HG02642 (cell line): ENCODE results near the gene CLEC4M.
"Not testable (repeated sequence)": the region's sequence is repeated elsewhere in the genome, so short reads cannot be mapped to it uniquely, and the experiment has no call there.

Source experiments
- ATAC-seq: cut with Tn5 transposase; IDR thresholded peaks from one replicate; pipeline ENCODE4 v1.9.1; 2021; ENCODE audit warnings: mild to moderate bottlenecking; ENCODE audit not compliant: unreplicated experiment, poor library complexity

CLEC4M gene

DNA sequence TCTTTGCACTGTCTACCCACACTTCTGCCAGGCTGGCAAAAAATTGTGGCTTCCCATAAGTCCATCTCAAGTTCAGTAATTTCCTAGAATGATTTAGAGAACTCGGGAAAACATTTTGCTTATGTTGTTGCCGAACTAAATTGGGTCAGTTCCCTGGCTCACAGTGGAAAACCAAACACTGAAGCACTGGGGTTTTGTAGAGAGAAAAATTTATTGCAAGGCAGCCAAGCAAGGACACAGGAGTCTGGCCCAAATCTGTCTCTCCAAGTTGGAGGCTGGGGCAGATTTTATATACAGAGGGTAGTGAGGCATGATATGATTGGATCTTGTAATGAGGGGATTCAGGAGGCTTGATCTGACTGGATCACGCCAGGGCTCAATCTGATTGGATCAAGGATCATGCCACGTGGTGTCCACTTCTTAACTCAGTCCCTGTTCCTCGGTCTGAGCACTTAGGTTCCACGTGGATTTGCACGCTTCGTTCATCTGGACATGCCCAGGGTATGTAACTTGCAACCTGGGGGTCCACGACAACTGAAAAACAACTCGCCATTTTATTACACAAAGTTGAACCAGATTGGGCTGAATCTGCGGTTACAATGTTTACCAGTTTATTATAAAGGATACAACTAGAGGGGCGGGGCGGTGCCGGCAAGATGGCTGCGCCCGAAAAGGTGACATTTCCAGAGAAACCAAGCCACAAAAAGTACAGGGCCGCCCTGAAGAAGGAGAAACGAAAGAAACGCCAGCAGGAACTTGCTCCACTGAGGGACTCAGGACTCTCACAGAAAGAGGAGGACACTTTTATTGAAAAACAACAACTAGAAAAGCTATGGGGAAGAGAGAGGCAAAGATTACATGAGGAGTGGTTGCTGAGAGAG, 23.0 kb upstream of the CLEC4M start:
- ATAC-seq: no peak

DNA sequence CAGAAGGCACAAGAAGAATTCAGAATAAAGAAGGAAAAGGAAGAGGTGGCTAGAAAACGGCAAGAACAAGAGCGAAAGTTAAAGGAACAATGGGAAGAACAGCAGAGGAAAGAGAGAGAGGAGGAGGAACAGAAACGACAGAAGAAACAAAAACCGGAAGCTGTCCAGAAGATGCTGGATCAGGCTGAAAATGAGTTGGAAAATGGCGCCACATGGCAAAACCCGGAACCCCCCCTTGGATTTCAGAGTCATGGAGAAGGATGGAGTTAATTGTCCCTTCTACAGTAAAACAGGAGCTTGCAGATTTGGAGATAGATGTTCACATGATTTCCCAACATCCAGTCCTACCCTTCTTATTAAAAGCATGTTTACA, 22.4 kb upstream of the CLEC4M start:
- ATAC-seq: no peak

DNA sequence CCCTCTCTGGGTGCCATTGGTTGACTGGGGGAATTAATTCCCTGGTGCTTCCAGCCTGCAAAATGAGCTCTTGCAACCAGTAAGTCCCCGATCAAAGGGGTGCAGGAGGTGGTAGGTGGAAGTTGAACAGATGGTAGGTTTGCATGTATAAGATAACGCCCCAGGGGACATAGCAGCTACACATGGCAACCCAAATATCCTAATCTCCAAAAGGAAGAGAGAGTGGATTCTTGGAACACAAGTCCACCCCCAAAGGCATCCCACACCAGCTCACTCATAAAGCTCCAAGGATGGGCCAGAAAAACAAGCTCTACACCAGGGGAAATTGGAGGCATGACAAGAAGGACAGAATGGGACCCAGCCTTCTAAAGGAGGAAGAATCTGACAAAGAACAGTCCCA, 20.5 kb upstream of the CLEC4M start:
- no peak for ATAC-seq

DNA sequence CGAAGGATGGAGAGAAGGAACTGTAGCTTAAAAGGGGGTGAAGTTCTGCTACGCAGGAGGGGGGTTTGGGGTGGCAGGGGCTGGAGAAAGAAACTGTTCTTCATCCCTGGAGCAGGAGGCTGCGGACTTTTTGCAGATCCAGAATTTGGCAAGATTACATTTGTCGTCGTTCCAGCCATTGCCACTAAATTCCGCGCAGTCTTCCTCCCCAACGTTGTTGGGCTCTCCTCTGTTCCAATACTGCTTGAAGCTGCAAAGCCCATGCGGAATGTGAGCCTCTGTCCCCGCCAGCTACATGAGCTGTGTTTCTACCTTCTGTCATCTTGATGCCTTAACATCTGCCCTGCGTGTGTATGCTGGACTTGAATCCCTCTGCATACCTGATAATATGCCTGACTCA, 20.1 kb upstream of the CLEC4M start:
- no peak for ATAC-seq

DNA sequence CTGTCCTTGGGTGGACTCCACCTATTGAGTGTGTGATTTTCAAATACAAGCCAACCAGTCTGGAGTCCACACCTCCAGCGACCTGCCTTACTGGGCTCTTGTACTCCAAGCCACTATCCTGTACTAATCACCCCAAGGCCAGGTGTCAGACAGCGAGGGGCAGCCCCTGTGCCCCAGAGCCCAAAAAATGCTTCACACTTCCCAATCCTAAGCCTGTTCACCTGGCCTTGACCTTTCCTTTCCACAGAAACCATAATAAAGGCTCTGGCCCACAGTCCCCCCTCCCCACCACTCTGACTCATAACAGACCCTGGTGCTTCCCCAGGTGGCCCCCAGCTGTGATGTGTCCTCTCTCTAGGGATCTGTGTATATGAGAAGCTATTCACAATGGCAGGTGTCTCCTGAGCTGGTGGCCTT, 19.6 kb upstream of the CLEC4M start:
- ATAC-seq: peak; percentile 72

DNA sequence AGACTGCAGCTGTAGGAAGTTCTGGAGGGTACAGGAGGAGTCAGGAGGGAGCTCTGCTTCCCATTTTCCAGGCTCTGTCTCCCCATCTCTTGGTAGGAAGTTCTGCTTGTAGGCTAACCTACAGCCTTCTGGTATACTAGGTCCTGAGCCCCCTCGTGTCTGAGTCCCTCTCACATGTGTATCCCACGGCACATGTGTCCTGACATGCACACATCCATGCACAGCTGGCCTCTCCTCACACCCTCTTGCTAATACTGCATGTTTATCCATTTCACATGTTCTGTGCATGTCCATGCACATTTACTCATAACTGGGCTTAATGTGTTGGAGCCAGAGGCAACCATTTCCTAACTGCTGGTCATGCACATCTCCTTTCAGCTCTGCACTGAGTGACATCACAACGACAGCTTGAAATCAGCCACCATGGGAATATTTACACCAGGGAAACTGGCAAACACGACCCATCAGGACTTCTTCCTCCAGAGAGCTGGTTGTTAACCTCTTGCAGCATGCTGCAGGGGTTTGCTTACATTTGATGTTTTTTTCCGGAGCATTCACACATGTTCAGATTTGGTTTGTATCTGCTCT, 18.8 kb upstream of the CLEC4M start:
- ATAC-seq: no peak

DNA sequence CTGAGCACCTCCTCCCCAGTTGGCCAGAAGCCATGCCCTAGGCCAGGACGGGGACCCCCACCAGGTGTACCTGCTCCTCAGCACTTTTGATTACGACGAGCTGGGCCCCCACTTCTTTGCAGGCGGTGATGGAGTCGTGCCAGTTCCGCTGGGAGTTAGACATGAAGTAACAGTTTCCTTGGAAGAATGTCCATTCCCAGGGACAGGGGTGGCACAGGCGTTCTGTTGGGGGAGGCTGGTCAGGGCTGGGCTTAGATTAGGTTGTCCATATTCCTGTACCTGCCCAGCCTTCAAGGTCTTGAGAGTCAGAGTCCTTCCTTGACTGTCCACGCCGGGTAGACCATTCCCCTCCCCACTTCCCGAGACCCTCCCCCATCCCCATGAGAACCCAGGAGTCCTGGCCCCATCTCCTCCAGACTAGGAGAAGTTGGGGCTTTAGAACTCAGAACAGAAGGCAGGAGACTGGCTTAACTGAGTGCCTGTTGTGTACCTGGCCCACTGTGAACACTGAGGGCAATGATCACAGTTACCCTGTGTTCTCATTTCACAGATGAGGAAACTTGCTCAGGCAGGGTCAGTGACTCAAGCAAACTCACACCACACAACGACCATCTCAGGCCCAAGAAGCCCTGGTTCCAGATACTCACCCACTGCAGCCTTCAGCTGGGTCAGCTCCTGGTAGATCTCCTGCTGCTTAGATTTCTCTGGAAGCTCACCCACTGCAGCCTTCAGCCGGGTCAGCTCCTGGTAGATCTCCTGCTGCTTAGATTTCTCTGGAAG, 18.0 kb upstream of the CLEC4M start:
- ATAC-seq: no peak

DNA sequence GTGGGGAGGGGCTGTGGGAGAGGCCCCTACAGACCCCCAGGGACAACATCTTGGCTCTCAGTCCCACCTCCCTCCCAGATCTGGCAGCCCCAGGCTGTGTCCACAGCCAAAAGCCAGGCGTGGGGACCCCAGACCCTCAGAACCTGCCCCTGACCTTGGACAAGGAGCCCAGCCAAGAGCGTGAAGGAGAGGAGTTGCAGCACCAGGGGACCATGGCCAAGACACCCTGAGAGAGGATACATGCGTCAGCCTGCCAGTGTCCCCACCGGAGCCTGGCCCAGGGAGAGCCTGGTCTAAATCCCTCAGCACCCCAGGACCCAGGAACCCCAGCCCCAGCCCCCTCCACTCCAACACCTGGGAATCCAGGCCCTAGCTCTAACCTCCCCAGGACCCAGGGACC, 16.7 kb upstream of the CLEC4M start:
- not testable (repeated sequence) for ATAC-seq

DNA sequence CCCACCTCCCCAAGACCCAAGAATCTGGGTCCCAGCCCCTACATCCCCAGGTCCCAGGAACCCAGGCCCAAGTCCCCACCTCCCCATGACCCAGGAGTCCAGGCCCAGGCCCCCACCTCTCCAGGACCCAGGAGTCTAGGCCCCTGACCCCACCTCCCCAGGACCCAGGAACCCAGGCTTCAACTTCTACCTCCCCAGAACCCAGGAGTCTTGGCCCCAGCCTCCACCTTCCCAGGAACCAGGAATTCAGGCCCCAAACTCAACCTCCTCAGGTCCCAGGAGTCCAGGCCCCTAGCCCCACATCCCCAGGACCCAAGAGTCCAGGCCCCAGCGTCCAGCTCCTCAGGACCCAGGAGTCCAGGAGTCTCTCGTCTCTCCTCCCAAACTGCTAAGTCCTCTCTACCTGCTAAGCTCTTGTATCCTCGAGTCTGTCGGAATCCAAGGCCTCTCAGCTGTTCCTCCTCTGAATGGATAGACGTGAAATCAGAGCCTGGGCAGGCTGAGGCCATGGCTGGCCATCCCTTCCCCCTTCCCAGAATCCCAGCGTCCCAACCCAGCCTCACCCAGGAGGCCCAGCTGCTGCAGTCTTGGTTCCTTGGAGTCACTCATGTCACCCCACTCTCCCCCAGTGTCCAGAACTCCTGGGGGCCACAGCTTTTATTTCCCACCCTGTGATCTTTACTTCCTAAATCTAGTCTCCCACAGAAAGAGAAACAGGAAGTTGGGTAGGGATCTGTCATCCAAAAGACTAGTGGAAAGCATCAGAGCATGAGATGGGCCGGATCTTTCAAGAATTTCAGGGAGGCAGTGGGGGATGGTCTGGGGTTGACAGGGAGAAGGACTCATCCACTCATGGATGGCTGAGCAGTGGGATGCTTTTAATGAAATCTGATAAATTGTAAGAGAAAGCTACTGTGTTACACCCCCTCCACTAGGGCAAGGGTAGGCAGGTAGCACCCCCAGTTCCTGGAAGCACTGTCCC, 15.8 kb upstream of the CLEC4M start, which contains the start of gene CD209:
Gene CD209 (minus strand): TSS at position 632 of the 982 bp plus-strand sequence. CDS start 23 bp downstream, at position 609.
- no peak for ATAC-seq

DNA sequence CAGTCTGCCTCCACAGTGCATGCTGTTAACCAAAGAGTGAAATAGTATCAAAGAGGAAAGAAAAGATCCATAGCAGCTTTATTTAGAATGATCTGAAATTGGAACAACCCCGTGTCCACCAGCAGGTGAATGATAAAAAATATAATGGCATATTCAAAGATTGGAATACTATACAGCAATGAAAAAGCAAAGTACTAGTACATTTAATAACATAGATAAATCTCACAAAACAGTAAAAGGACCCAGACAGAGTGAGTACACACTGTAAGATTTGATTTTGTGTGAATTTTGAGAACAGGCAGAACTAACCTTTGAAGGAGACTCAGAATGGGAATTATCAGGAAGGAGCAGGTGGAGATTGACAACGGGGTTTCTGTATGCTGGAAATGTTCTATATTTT, 14.9 kb upstream of the CLEC4M start:
- ATAC-seq: no peak

DNA sequence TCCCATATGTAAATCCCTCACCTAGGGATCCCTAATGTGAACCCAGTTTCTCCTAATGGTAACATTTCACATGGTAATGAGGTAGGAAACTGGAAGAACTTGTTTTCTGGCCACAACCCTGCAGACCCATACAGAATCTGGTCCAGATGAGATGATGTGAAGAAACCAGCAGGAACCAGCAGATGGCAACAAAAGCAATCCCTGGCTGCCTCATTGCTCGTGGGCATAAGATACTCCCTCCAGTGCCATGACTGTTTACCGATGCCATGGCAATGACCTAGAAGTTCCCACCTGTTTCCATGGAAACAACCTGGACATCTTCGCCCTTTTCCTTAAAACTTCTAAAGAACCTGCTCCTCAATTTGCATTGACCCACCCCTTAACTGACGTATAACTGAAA, 14.3 kb upstream of the CLEC4M start:
- ATAC-seq: no peak

DNA sequence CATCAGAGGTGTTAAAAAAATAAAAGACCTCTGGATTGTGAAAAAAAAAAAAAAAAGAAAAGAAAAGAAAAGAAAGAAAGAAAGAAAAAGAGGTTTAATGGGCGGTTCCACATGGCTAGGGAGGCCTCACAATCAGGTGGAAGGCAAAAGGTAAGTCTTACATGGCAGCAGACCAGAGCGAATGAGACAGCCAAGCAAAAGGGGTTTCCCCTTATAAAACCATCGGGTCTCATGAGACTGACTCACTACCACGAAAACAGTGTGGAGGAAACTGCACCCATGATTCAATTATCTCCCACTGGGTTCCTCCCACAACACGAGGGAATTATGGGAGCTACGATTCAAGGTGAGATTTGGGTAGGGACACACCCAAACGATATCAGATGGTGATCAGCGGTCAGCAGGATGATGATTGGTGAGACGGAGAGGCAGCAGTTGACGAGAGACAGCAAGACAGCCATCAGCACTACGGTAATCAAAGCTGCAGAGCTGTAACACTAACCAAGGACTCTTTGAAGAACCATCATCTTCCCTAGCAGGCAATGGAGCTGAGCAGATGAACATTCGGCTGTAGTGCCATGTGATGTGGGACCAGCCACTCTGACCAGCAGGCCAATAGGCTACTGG, 11.8 kb upstream of the CLEC4M start:
- ATAC-seq: no peak

DNA sequence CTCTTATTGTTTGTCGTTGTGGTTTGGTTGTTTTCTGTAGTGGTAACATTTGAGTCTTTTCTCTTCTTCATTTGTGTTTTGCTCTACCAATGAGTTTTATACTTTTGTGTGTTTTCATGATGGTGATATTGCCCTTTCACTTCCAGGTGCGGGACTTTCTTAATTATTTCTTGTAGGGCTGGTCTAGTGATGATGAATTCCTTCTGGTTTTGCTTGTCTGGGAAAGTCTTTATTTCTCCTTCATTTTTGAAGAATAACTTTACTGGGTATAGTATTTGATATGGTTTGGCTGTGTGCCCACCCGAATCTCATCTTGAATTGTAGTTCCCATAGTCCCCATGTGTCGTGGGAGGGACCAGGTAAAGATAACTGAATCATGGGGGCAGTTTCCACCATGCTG, 6.8 kb upstream of the CLEC4M start:
- no peak for ATAC-seq

DNA sequence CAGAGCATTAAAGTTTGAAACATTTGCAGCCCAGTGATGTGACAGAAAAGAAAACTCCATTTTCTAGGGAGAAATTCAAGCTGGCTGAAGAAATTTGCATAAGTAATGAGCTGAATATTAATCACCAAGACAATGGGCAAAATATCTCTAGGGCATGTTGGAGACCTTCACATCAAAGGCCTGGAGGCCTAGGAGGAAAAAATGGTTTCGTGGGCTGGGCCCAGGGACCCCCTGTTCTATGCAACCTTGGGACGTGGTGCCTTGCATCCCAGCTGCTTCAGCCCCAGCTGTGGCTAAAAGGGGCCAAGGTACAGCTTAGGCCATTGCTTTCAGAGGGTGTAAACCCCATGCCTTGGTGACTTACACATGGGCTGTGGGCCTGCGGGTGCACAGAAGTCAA, 5.7 kb upstream of the CLEC4M start:
- no peak for ATAC-seq

DNA sequence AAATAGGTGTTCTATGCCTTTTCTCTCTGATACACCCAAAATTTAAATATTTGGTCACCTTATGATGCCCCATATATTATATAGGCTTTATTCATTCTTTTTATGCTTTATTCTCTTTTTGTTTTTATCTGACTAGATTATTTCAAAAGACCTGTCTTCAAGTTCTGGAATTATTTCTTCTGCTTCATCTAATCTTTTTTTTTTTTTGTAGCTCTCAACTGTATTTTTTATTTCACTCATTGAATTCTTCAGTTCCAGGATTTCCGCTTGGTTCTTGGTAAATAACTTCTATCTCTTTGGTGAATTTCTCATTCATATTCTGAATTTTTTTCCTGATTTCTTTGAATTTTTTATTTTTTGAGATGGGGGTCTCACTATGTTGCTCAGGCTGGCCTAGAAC, 3.9 kb upstream of the CLEC4M start:
- ATAC-seq: no peak

DNA sequence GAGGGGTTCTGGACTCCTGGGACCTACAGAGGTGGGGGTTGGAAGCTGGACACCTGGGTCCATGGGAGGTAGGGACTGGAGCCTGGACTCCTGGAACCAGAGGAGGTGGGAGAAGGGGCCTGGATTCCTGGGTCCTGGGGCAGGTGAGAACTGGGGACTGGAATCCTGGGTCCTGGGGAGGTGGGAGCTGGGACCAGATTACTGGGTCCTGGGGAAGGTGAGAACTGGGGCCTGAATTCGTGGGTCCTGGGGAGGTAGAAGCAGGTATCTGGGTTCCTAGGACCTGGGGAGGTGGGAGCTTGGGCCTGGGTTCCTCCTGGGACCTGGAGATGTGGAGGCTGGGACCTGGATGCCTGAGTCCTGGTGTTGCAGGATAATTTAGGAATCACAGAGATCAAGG, 653 bp downstream of the CLEC4M start:
- no peak for ATAC-seq

DNA sequence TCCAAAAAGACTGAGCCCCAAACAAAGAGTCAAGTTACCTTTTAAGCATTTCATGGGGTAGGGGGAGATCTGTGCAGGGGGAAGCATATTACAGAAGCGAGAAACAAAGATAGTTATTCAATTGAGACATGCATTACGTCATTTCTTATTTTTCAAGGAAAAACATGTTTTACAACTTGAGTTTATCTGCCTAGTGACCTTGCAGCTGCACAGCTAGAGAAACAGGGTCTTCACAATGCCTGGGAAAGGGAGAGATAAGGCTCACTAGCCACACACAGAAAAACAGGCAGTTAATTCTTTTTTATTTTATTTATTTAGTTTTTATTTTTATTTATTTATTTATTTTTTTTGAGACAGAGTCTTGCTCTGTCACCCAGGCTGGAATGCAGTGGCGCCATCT, 1.1 kb downstream of the CLEC4M start:
- not testable (repeated sequence) for ATAC-seq

DNA sequence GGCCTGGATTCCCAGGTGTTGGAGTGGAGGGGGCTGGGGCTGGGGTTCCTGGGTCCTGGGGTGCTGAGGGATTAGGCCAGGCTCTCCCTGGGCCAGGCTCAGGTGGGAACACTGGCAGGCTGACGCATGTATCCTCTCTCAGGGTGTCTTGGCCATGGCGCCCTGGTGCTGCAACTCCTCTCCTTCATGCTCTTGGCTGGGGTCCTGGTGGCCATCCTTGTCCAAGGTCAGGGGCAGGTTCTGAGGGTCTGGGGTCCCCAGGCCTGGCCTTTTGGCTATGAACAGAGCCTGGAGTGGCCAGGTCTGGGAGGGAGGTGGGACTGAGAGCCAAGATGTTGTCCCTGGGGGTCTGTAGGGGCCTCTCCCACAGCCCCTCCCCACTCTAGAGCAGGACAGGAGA, 2.0 kb downstream of the CLEC4M start:
- not testable (repeated sequence) for ATAC-seq

DNA sequence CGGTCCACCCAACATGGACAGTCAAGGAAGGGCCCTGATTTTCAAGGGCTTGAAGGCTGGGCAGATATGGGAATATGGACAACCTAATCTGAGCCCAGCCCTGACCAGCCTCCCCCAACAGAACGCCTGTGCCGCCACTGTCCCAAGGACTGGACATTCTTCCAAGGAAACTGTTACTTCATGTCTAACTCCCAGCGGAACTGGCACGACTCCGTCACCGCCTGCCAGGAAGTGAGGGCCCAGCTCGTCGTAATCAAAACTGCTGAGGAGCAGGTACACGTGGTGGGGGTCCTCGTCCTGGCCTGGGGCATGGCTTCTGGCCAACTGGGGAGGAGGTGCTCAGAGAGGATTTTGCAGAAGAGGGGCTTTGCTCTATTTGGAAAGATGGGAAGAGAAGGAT, 3.5 kb downstream of the CLEC4M start:
- no peak for ATAC-seq

DNA sequence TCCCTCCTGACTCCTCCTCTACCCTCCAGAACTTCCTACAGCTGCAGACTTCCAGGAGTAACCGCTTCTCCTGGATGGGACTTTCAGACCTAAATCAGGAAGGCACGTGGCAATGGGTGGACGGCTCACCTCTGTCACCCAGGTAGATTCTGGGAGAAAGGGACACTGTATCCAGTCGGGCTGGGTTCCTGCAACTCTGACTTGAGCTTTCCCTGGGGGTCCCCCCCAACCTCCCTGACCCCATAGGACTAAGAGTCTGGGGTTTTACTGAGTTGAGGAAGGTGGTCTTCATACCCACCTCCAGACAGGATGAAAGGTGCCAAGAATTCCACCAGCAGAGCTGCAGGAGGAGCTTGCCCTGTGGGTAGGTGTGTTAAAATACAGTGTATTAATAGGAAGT, 4.4 kb downstream of the CLEC4M start:
- no peak for ATAC-seq
